ENCODE results near the gene SRCIN1. TPM values are rescaled to one million over a fixed set of nuclear protein-coding genes. Genes with fewer than 3 reads are reported as not detected.

The SRCIN1 gene
- total RNA-seq, 1 experiment from 2014 or later = 6.9 TPM

DNA sequence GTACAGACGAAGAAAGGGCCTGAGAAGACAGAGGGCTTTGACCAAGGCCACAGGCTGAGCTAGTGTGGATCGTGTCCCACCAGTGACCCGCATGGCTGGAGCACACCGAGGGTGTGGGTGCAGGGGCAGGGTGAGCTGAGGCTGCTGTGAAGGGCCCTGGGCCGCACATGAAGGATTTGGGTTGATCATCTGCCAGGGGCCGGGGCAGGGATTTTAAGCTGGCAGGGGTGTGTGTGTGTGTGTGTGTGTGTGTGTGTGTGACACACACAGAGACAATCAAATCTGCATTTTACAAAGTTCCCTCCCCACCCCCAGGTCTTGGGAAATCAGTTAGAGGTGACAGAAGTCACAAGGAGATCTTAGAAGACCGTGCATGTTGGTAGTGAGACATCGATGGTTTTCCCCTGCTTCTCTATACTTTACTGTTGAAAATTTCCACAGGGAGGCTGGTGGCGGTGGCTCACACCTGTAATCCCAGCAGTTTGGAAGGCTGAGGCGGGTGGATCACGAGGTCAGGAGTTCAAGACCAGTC, 65.2 kb downstream of the SRCIN1 start:
- H3K56ac ChIP-seq (ENCODE audit: insufficient read length, low read depth, low read length) = no peak overlapping the region

More for the DNA sequence above, 65.2 kb downstream of the SRCIN1 start:
- Histone ChIP-seq H2AK5ac (ENCODE audit: insufficient read length, low read length) (no peak overlapping the region), H3K23ac (ENCODE audit: insufficient read length, low read depth, low read length) (no peak overlapping the region), H4K20me1 (ENCODE audit: control insufficient read depth, insufficient read depth, insufficient read length) (no peaks in the 10 kb centered on the region), H3K14ac (ENCODE audit: insufficient read depth, low read length) (no peak overlapping the region), H3K79me2 (ENCODE audit: insufficient read depth, low read length) (no peaks in the 10 kb centered on the region), H2BK15ac (ENCODE audit: low read depth, low read length) (no peak overlapping the region), H3K27ac (ENCODE audit: insufficient read length, low read depth, low read length) (no peak overlapping the region), H3K9ac (ENCODE audit: extremely low read depth, insufficient read length, low read length) (no peak overlapping the region), H3K4ac (ENCODE audit: low read depth, low read length) (no peak overlapping the region), H3K18ac (ENCODE audit: insufficient read length, low read depth, low read length) (no peak overlapping the region), H2BK120ac (ENCODE audit: low read depth, low read length, poor library complexity, severe bottlenecking) (no peak overlapping the region), H3T11ph (ENCODE audit: low read length) (no peak overlapping the region), H3K23me2 (ENCODE audit: insufficient read length, low read depth, low read length, poor library complexity, severe bottlenecking) (no peaks in the 10 kb centered on the region), H2AFZ (ENCODE audit: low read length) (no peak overlapping the region), H4K91ac (ENCODE audit: insufficient read length, low read depth, low read length) (no peak overlapping the region), H2BK12ac (ENCODE audit: insufficient read length, low read depth, low read length) (no peak overlapping the region), H3K4me2 (ENCODE audit: insufficient read depth, insufficient read length, low read length) (no peak overlapping the region), H2BK5ac (ENCODE audit: insufficient read length, low read length) (no peak overlapping the region), H4K5ac (ENCODE audit: insufficient read length, low read depth, low read length) (no peak overlapping the region), H3K79me1 (ENCODE audit: insufficient read depth, low read depth, low read length, poor library complexity, severe bottlenecking) (no peaks in the 10 kb centered on the region), H4K8ac (replicated peaks; ENCODE audit: insufficient read length, low read depth, low read length) (no peak overlapping the region), H3K9me3 (ENCODE audit: control insufficient read depth, low read depth, low read length) (no peaks in the 10 kb centered on the region), H3K27me3 (ENCODE audit: insufficient read depth, low read length) (no peaks in the 10 kb centered on the region), H2BK20ac (ENCODE audit: low read depth, low read length, poor library complexity, severe bottlenecking) (no peak overlapping the region), H3K4me1 (ENCODE audit: insufficient read depth, low read length) (no peaks in the 10 kb centered on the region)
- TF ChIP-seq CTCF (conservative IDR thresholded peaks at IDR 0.05) = no peak
- Mint-ChIP-seq H3K27ac (peak overlapping the region in 2 of 3 experiments; percentile 58 to 68; a peak in 1 of 7 replicates), H3K4me1 (peaks cover 10 to 35% of the 10 kb centered on the region in 2 experiments; a peak in 3 of 4 replicates), H3K4me3 (no peak overlapping the region; a peak in 2 of 5 replicates), H3K9me3 (no peaks in the 10 kb centered on the region), H3K27me3 (ENCODE audit: low read depth) (peaks cover 25% of the 10 kb centered on the region), H3K36me3 (ENCODE audit: insufficient read depth in 1 of 3, low read depth in 3 of 3) (no peaks in the 10 kb centered on the region; a peak in 1 of 7 replicates)
- no peak for DNase-seq
- no CpG with 5 or more reads among the region's 11 CpGs for WGBS (ENCODE audit: extremely low coverage, insufficient read length, low lambda C conversion rate)

All from H9 (cell line).